ENCODE measurements around the gene TMC7. TPM values are rescaled to one million over a fixed set of nuclear protein-coding genes. Genes with fewer than 3 reads are reported as not detected.
A peak's percentile ranks its signal among the peaks of the same experiment; 100 is the strongest.

Gene TMC7
- total and polyA plus RNA-seq, 2 experiments from 2014 or later, result 0.54 to 1.4 TPM

DNA sequence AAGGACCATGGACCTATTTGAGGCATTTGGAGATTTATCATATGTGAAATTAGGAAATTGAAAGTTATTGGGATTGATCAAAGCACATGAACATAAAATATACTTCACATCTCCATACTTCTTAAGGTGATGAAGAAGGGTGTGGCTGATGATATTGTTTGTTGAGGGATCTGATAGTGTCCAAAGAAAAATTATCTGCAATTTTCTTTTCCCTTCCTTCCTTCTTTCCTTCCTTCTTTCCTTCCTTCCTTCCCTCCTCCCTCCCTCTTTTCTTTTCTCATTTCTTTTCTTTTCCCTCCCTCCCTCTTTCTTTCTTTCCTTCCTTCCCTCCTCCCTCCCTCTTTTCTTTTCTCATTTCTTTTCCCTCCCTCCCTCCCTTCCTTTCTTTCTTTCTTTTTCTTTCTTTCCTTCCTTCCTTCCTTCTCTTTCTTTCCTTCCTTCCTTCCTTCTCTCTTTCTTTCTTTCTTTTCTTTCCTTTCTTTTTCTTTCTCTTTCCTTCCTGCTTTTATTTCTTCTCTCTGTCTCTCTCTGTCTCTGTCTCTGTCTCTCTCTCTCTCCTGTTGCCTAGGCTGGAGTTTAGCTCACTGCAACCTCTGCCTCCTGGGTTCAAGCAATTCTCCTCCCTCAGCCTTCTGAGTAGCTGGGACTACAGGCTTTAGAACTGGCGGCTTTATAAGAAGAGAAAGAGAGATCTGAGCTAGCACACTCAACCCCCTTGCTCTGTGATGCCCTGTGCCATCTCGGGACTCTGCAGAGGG, 109.1 kb downstream of the TMC7 start:
- Histone ChIP-seq H3K4me1 (ENCODE audit: insufficient read depth) (peaks cover 14% of the 10 kb centered on the region), H3K4me2 (ENCODE audit: unreplicated experiment) (peak overlapping the region; percentile 65), H3F3A (ENCODE audit: insufficient read depth) (peaks cover 12% of the 10 kb centered on the region), H3K36me3 (ENCODE audit: low read depth) (no peaks in the 10 kb centered on the region), H3K9me2 (ENCODE audit: insufficient read depth) (no peaks in the 10 kb centered on the region), H2AFZ (no peak overlapping the region), H3K79me2 (ENCODE audit: insufficient read depth) (no peaks in the 10 kb centered on the region), H4K20me1 (ENCODE audit: insufficient read depth) (no peaks in the 10 kb centered on the region), H3K27me3 (replicated peaks; ENCODE audit: insufficient read depth) (no peaks in the 10 kb centered on the region), H3K9me3 (ENCODE audit: low read depth) (no peaks in the 10 kb centered on the region), H3K4me3 (peak overlapping the region; percentile 30; the same call in 1 of the 2 replicates), H3K27ac (peak overlapping the region; percentile 65; the same call in 1 of the 2 replicates), H3K9ac (no peak overlapping the region)
- TF ChIP-seq EZH2 (IDR thresholded peaks at IDR 0.05; ENCODE audit: insufficient read depth, poor library complexity, severe bottlenecking) (no peak), EZH2phosphoT487 (IDR thresholded peaks at IDR 0.05; ENCODE audit: insufficient read depth, low read depth) (no peak)
- in situ Hi-C loops (cut with MboI), result loop anchor here (25.0 kb wide), 1 partner anchor 419 kb away; the partner anchor contains the start of genes CCP110 and GDE1
- 92 to 100% methylated on average over 2 of the region's 2 CpGs for WGBS, 2 experiments (ENCODE audit: low coverage in 1 of 2, low lambda C conversion rate in 2 of 2, missing lambda C conversion rate in 2 of 2)
- no peak for DNase-seq

- H3K27me3 ChIP-seq (replicated peaks; ENCODE audit: insufficient read depth), result no peaks in the 10 kb centered on the region
- H2AFZ ChIP-seq, result no peak overlapping the region
- DNase-seq, result no peak
- WGBS, 2 experiments (ENCODE audit: low coverage in 1 of 2, low lambda C conversion rate in 2 of 2, missing lambda C conversion rate in 2 of 2), result 84% methylated on average over 14 to 15 of the region's 15 CpGs
- H3K9me3 ChIP-seq (ENCODE audit: low read depth), result no peaks in the 10 kb centered on the region
- H3K79me2 ChIP-seq (ENCODE audit: insufficient read depth), result no peaks in the 10 kb centered on the region
- no peak overlapping the region for H3K27ac ChIP-seq
- in situ Hi-C loops (cut with MboI), result loop anchor here (25.0 kb wide), 1 partner anchor 418 kb away; the partner anchor contains the start of genes CCP110 and GDE1
- H3F3A ChIP-seq (ENCODE audit: insufficient read depth), result peaks cover 12% of the 10 kb centered on the region
- peaks cover 14% of the 10 kb centered on the region for H3K4me1 ChIP-seq (ENCODE audit: insufficient read depth)
- no peaks in the 10 kb centered on the region for H3K9me2 ChIP-seq (ENCODE audit: insufficient read depth)
- H3K9ac ChIP-seq, result no peak overlapping the region
- no peak overlapping the region for H3K4me2 ChIP-seq (ENCODE audit: unreplicated experiment)
- H3K4me3 ChIP-seq, result no peak overlapping the region
- no peak for TF ChIP-seq EZH2phosphoT487 (IDR thresholded peaks at IDR 0.05; ENCODE audit: insufficient read depth, low read depth)
- no peak for TF ChIP-seq EZH2 (IDR thresholded peaks at IDR 0.05; ENCODE audit: insufficient read depth, poor library complexity, severe bottlenecking)
- H4K20me1 ChIP-seq (ENCODE audit: insufficient read depth), result no peaks in the 10 kb centered on the region
- H3K36me3 ChIP-seq (ENCODE audit: low read depth), result no peaks in the 10 kb centered on the region
Measured at GRCh38 chr16:19093631-19094541, 110.2 kb downstream of the TMC7 start.

DNA sequence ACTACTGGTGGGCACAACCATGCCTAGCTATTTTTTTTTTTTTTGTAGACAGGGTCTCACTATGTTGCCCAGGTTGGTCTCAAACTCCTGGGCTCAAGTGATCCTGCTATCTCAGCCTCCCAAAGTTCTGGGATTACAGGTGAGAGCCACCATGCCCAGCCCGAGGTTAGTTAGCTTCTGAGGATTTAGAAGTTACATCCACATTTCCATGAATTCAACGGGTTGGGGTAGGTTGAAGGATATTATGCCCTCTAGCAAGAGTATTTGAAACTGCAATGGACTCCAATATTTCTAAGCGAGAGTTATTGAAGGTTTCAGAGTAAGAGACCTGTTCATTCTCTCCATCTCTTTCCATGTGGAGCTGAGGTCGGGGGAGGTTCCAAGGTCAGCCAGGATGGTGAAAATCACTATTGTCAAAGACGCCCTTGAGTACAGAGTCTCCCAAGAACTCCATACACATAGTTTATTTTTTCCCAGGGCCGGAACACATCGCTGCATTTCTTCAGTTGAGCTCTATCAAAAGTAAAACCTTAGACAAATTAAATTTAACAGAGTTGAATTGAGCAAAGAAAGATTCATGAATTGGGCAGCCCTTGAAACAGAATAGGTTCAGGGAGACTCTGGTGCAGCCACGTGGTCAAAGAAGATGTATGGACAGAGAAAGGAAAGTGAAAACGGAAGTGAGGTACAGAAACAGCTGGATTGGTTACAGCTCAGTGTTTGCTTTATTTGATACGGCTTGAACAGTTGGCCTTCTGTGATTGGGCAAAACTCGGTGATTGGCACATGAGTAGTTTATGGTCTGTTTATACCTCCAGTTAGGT, 111.0 kb downstream of the TMC7 start:
- no peak overlapping the region for H3K27ac ChIP-seq
- no peaks in the 10 kb centered on the region for H3K9me2 ChIP-seq (ENCODE audit: insufficient read depth)
- H3K79me2 ChIP-seq (ENCODE audit: insufficient read depth), result no peaks in the 10 kb centered on the region
- no peaks in the 10 kb centered on the region for H4K20me1 ChIP-seq (ENCODE audit: insufficient read depth)
- no peaks in the 10 kb centered on the region for H3K9me3 ChIP-seq (ENCODE audit: low read depth)
- no peak overlapping the region for H3K4me3 ChIP-seq
- in situ Hi-C loops (cut with MboI), result loop anchor here (25.0 kb wide), 1 partner anchor 418 kb away; the partner anchor contains the start of genes CCP110 and GDE1
- TF ChIP-seq EZH2phosphoT487 (IDR thresholded peaks at IDR 0.05; ENCODE audit: insufficient read depth, low read depth), result no peak
- no peak for TF ChIP-seq EZH2 (IDR thresholded peaks at IDR 0.05; ENCODE audit: insufficient read depth, poor library complexity, severe bottlenecking)
- DNase-seq, result peak; percentile 31
- no peak overlapping the region for H2AFZ ChIP-seq
- H3K27me3 ChIP-seq (replicated peaks; ENCODE audit: insufficient read depth), result no peaks in the 10 kb centered on the region
- H3K36me3 ChIP-seq (ENCODE audit: low read depth), result no peaks in the 10 kb centered on the region
- H3F3A ChIP-seq (ENCODE audit: insufficient read depth), result peaks cover 12% of the 10 kb centered on the region
- H3K4me2 ChIP-seq (ENCODE audit: unreplicated experiment), result no peak overlapping the region
- WGBS, 2 experiments (ENCODE audit: low coverage in 1 of 2, low lambda C conversion rate in 2 of 2, missing lambda C conversion rate in 2 of 2), result 78% methylated on average over 11 of the region's 11 CpGs
- peaks cover 14% of the 10 kb centered on the region for H3K4me1 ChIP-seq (ENCODE audit: insufficient read depth)
- no peak overlapping the region for H3K9ac ChIP-seq

All from GM23248 (cell line).